Measurements from ENCODE around the gene PLA2G4B. TPM values are rescaled to one million over a fixed set of nuclear protein-coding genes. Genes with fewer than 3 reads are reported as not detected.

Gene PLA2G4B
- total and polyA plus RNA-seq, 2 donors (not counting 1 experiment from before 2014, with no cell fraction given): 22.6 to 33.2 TPM

- Histone ChIP-seq H3K4me1 (ENCODE audit: control insufficient read depth in 2 of 2, insufficient read depth in 2 of 2, low read length in 2 of 2) (no peaks in the 10 kb centered on the region), H3K27ac (ENCODE audit: low read length in 2 of 2) (no peak overlapping the region), H3K36me3 (replicated peaks in 1 of 2; ENCODE audit: control extremely low read depth in 1 of 2, control insufficient read depth in 1 of 2, extremely low read depth in 1 of 2, insufficient read depth in 2 of 2, low read length in 1 of 2) (no peaks in the 10 kb centered on the region), H3K27me3 (replicated peaks in 1 of 4; ENCODE audit: control extremely low read depth in 1 of 4, control insufficient read depth in 3 of 4, insufficient read depth in 4 of 4, low read length in 3 of 4) (peaks cover 0 to 4% (median 0%) of the 10 kb centered on the region in 4 experiments), H3K9ac (ENCODE audit: low read length) (no peak overlapping the region), H3K9me3 (ENCODE audit: control extremely low read depth in 1 of 3, control insufficient read depth in 2 of 3, insufficient read depth in 1 of 3, low read length in 2 of 3) (no peaks in the 10 kb centered on the region), H2AFZ (ENCODE audit: insufficient read depth, low read depth, low read length, poor library complexity, severe bottlenecking) (no peak overlapping the region), H3K4me2 (replicated peaks; ENCODE audit: low read depth, low read length, poor library complexity, severe bottlenecking) (no peak overlapping the region), H3K4me3 (ENCODE audit: control extremely low read depth in 1 of 5, extremely low read depth in 1 of 5, insufficient read depth in 1 of 5, low read depth in 2 of 5, low read length in 4 of 5) (no peak overlapping the region), H4K20me1 (ENCODE audit: control insufficient read depth, insufficient read depth, low read length, poor library complexity, severe bottlenecking) (no peaks in the 10 kb centered on the region), H3K79me2 (ENCODE audit: control insufficient read depth, insufficient read depth, low read length) (no peaks in the 10 kb centered on the region)
- ATAC-seq (ENCODE audit: low read depth) (no peak), DNase-seq (no peak)
- 93% methylated on average over 42 of the region's 42 CpGs for WGBS (ENCODE audit: insufficient coverage)
- no peak overlapping the region for H3K4me3 Mint-ChIP-seq
- ChIA-PET POLR2A (no interaction called here), CTCF (no interaction called here)
- H3K27ac Mint-ChIP-seq: no peak overlapping the region
- intact Hi-C loops (cut with micrococcal nuclease): no loop called here
- peaks cover 7% of the 10 kb centered on the region for H3K27me3 Mint-ChIP-seq
- TF ChIP-seq EZH2 (IDR thresholded peaks at IDR 0.05; ENCODE audit: borderline replicate concordance, insufficient read depth, low read depth, low read length, poor library complexity, severe bottlenecking) (no peak), CTCF (IDR thresholded peaks at IDR 0.05) (no peak)
- H3K4me1 Mint-ChIP-seq: no peaks in the 10 kb centered on the region
- H3K9me3 Mint-ChIP-seq (ENCODE audit: insufficient read depth): no peaks in the 10 kb centered on the region
These were observed 31.4 kb downstream of the PLA2G4B start for GRCh38 chr15:41869770-41870688.

DNA sequence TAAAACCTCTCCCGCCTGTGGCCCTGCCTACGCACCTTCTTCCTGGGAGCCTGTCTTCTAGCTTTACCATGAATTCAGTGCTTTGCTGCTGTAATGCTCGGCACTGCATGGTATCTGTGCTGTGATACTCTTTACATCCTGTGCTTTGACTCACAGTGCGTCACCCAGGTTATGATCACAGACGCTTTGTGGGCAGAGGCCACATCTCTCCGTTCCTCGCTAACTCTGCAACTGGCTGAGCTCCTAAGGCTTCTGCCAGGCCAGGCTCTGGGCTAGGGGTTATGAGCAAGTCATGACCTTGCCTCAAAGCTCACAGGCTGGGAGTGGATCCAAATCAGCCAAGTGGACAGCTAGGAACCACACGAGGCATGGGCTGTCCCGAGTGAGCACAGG lies 32.0 kb downstream of the PLA2G4B start:
- Histone ChIP-seq H3K79me2 (ENCODE audit: control insufficient read depth, insufficient read depth, low read length) (no peaks in the 10 kb centered on the region), H3K4me3 (ENCODE audit: control extremely low read depth in 1 of 5, extremely low read depth in 1 of 5, insufficient read depth in 1 of 5, low read depth in 2 of 5, low read length in 4 of 5) (no peak overlapping the region), H3K4me2 (replicated peaks; ENCODE audit: low read depth, low read length, poor library complexity, severe bottlenecking) (no peak overlapping the region), H3K9ac (ENCODE audit: low read length) (no peak overlapping the region), H4K20me1 (ENCODE audit: control insufficient read depth, insufficient read depth, low read length, poor library complexity, severe bottlenecking) (no peaks in the 10 kb centered on the region), H3K4me1 (ENCODE audit: control insufficient read depth in 2 of 2, insufficient read depth in 2 of 2, low read length in 2 of 2) (peaks cover 0 to 3% of the 10 kb centered on the region in 2 donors), H2AFZ (ENCODE audit: insufficient read depth, low read depth, low read length, poor library complexity, severe bottlenecking) (no peak overlapping the region), H3K36me3 (replicated peaks in 1 of 2; ENCODE audit: control extremely low read depth in 1 of 2, control insufficient read depth in 1 of 2, extremely low read depth in 1 of 2, insufficient read depth in 2 of 2, low read length in 1 of 2) (no peaks in the 10 kb centered on the region), H3K27me3 (replicated peaks in 1 of 4; ENCODE audit: control extremely low read depth in 1 of 4, control insufficient read depth in 3 of 4, insufficient read depth in 4 of 4, low read length in 3 of 4) (peaks cover 0 to 5% (median 0%) of the 10 kb centered on the region in 4 experiments), H3K9me3 (ENCODE audit: control extremely low read depth in 1 of 3, control insufficient read depth in 2 of 3, insufficient read depth in 1 of 3, low read length in 2 of 3) (no peaks in the 10 kb centered on the region), H3K27ac (ENCODE audit: low read length in 2 of 2) (no peak overlapping the region)
- no peak overlapping the region for H3K4me3 Mint-ChIP-seq
- peaks cover 7% of the 10 kb centered on the region for H3K27me3 Mint-ChIP-seq
- intact Hi-C loops (cut with micrococcal nuclease): no loop called here
- no peak overlapping the region for H3K27ac Mint-ChIP-seq
- ChIA-PET POLR2A (no interaction called here), CTCF (no interaction called here)
- ATAC-seq (ENCODE audit: low read depth) (no peak), DNase-seq (no peak)
- H3K4me1 Mint-ChIP-seq: peaks cover under 1% of the 10 kb centered on the region
- no peaks in the 10 kb centered on the region for H3K9me3 Mint-ChIP-seq (ENCODE audit: insufficient read depth)
- TF ChIP-seq CTCF (IDR thresholded peaks at IDR 0.05) (no peak), EZH2 (IDR thresholded peaks at IDR 0.05; ENCODE audit: borderline replicate concordance, insufficient read depth, low read depth, low read length, poor library complexity, severe bottlenecking) (no peak)
- 72% methylated on average over 9 of the region's 9 CpGs for WGBS (ENCODE audit: insufficient coverage)
